ENCODE measurements around the gene DNAJB4.
"Not testable (repeated sequence)": the region's sequence is repeated elsewhere in the genome, so short reads cannot be mapped to it uniquely, and the experiment has no call there.

The DNAJB4 gene

GRCh38 chr1:78015148-78015547 is 10.4 kb downstream of the DNAJB4 start:
- TF ChIP-seq CTCF (conservative IDR thresholded peaks at IDR 0.05; ENCODE audit: low read length): no peak
- DNase-seq (ENCODE audit: low read depth): no peak
- H3K4me3 ChIP-seq (ENCODE audit: low read length): no peak overlapping the region

- no peak for TF ChIP-seq CTCF (conservative IDR thresholded peaks at IDR 0.05; ENCODE audit: low read length)
- DNase-seq (ENCODE audit: low read depth): no peak
- no peak overlapping the region for H3K4me3 ChIP-seq (ENCODE audit: low read length)
These were observed 14.3 kb downstream of the DNAJB4 start for GRCh38 chr1:78019024-78019423.

- not testable (repeated sequence) for H3K4me3 ChIP-seq (ENCODE audit: low read length); DNase-seq (ENCODE audit: low read depth)
These were observed 16.4 kb downstream of the DNAJB4 start for GRCh38 chr1:78021134-78021533.

GRCh38 chr1:78029793-78030192 is 25.1 kb downstream of the DNAJB4 start:
- TF ChIP-seq CTCF (conservative IDR thresholded peaks at IDR 0.05; ENCODE audit: low read length): no peak
- no peak overlapping the region for H3K4me3 ChIP-seq (ENCODE audit: low read length)
- DNase-seq (ENCODE audit: low read depth): no peak

GRCh38 chr1:78032996-78033796 is 28.5 kb downstream of the DNAJB4 start:
- TF ChIP-seq CTCF (conservative IDR thresholded peaks at IDR 0.05; ENCODE audit: low read length): no peak
- peak; percentile 8 for DNase-seq (ENCODE audit: low read depth)

GRCh38 chr1:78033797-78034172 is 29.0 kb downstream of the DNAJB4 start:
- H3K4me3 ChIP-seq (ENCODE audit: low read length): no peak overlapping the region
- DNase-seq (ENCODE audit: low read depth): no peak
- no peak for TF ChIP-seq CTCF (conservative IDR thresholded peaks at IDR 0.05; ENCODE audit: low read length)

More at GRCh38 chr1:78032996-78033796, 28.5 kb downstream of the DNAJB4 start:
- H3K4me3 ChIP-seq (ENCODE audit: low read length): no peak overlapping the region

- peak; percentile 25 for DNase-seq (ENCODE audit: low read depth)
- TF ChIP-seq CTCF (conservative IDR thresholded peaks at IDR 0.05; ENCODE audit: low read length): no peak
- no peak overlapping the region for H3K4me3 ChIP-seq (ENCODE audit: low read length)
These were observed 30.4 kb downstream of the DNAJB4 start for GRCh38 chr1:78035121-78035520.
